HL-60 (cell line): ENCODE results near the gene ZNF607.

Experiments
- DNase-seq, 2 experiments: peaks; one replicate each; pipeline ENCODE4 v3.0.0-alpha.2; 2010 to 2020; ENCODE audit warnings: low read depth in 1 of 2, low spot score in 1 of 2
- H3K27ac ChIP-seq: fragments of 250-450 bp; sonication (Bioruptor Pico); replicated peaks from 2 replicates; pipeline ENCODE4 v1.5.1; 2020; ENCODE audit warnings: mild to moderate bottlenecking, moderate library complexity
- H3K27me3 ChIP-seq: fragments of 250-450 bp; sonication (Bioruptor Pico); 2 replicates; pipeline ENCODE4 v1.5.1; 2021; ENCODE audit warnings: mild to moderate bottlenecking, moderate library complexity; ENCODE audit not compliant: insufficient read depth, poor library complexity, severe bottlenecking
- H3K4me3 ChIP-seq: replicated peaks from 2 replicates; pipeline ENCODE4 v1.5.1; 2011; ENCODE audit warnings: mild to moderate bottlenecking, control low read depth, low read length; ENCODE audit not compliant: insufficient read depth
- CTCF ChIP-seq: IDR thresholded peaks from one replicate; pipeline ENCODE4 v1.5.1; 2011; ENCODE audit warnings: low read length, control low read depth, inconsistent platforms; ENCODE audit not compliant: insufficient read depth
- GABPA ChIP-seq: IDR thresholded peaks from 2 replicates; pipeline ENCODE4 v1.6.1; 2012; ENCODE audit warnings: low read depth
- POLR2AphosphoS5 ChIP-seq: IDR thresholded peaks from 2 replicates; pipeline ENCODE4 v1.6.1; 2012; ENCODE audit warnings: low read depth
- SPI1 ChIP-seq: IDR thresholded peaks from 2 replicates; pipeline ENCODE4 v1.6.1; 2012; ENCODE audit warnings: low read depth, mild to moderate bottlenecking, borderline replicate concordance
- TF ChIP-seq, protein P1 (sequence below): IDR thresholded peaks from 2 replicates; pipeline ENCODE4 v1.6.1; 2012; ENCODE audit warnings: low read depth; ENCODE audit not compliant: insufficient replicate concordance

ZNF607 gene

DNA sequence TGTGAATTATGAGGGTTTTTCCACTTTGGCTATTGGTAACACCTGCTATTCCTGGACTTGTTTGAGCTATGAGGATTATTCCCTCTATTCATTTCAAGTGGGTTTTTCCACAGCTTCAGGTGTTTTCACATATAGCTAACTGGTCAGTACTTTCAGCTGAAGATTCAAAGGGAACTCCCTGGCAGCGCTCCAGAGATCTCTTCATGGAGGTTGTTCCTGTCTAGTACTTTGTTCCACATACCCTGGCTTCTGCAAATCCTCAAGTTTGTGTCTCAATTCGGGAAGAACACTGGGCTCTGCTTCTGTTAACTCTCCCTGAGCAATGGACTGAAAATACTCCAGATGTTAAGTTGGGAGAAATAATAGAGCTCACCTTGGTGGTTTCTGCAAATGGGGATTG lies 5.6 kb upstream of the ZNF607 start:
- no peaks in the 10 kb centered on the region for H3K27me3 ChIP-seq
- no peak overlapping the region for H3K27ac ChIP-seq
- no peak overlapping the region for H3K4me3 ChIP-seq
- DNase-seq: no peak
- TF ChIP-seq, protein P1, sequence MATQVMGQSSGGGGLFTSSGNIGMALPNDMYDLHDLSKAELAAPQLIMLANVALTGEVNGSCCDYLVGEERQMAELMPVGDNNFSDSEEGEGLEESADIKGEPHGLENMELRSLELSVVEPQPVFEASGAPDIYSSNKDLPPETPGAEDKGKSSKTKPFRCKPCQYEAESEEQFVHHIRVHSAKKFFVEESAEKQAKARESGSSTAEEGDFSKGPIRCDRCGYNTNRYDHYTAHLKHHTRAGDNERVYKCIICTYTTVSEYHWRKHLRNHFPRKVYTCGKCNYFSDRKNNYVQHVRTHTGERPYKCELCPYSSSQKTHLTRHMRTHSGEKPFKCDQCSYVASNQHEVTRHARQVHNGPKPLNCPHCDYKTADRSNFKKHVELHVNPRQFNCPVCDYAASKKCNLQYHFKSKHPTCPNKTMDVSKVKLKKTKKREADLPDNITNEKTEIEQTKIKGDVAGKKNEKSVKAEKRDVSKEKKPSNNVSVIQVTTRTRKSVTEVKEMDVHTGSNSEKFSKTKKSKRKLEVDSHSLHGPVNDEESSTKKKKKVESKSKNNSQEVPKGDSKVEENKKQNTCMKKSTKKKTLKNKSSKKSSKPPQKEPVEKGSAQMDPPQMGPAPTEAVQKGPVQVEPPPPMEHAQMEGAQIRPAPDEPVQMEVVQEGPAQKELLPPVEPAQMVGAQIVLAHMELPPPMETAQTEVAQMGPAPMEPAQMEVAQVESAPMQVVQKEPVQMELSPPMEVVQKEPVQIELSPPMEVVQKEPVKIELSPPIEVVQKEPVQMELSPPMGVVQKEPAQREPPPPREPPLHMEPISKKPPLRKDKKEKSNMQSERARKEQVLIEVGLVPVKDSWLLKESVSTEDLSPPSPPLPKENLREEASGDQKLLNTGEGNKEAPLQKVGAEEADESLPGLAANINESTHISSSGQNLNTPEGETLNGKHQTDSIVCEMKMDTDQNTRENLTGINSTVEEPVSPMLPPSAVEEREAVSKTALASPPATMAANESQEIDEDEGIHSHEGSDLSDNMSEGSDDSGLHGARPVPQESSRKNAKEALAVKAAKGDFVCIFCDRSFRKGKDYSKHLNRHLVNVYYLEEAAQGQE: no peak
- TF ChIP-seq POLR2AphosphoS5 (no peak), GABPA (no peak), CTCF (no peak), SPI1 (no peak)

DNA sequence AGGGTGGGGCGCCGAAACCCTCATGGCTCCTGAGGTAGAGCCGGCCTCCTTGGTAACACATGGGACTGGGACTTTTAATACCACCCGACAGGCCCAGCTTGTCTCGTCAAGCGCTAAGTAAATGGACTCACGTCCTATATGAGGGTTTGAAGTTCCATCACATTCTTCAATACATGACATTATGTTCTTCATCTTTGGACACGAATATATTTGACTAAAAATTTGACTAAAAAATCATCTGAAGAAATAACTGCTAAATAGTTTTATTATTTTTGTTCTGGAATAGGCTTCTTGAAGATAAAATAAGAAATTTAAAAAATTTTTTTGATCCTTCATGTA lies 335 bp upstream of the ZNF607 start:
- Histone ChIP-seq H3K27me3 (no peaks in the 10 kb centered on the region), H3K4me3 (peak overlapping the region; percentile 78), H3K27ac (no peak overlapping the region)
- DNase-seq: no peak
- TF ChIP-seq CTCF (no peak), SPI1 (no peak), GABPA (no peak), POLR2AphosphoS5 (no peak)
- TF ChIP-seq, protein P1: no peak

DNA sequence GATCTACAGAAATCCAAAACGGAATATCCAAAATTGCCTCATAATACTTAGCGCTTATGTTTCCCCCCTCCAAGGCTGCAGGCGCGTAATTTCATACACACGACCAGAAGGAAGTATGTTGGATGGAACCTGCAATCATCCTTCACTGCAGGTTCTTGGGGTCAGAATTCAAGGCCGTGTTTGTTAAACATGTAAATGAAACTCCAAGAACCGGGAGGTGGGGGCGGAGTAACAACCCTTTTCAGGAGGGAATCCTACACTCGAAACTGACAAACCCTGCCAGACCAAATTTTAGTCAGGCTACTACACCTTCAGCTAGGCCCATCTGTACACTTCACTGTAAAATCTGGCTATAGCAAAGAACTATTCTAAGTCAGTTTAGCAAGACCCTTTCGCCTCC lies 1.3 kb downstream of the ZNF607 start:
- Histone ChIP-seq H3K27me3 (no peaks in the 10 kb centered on the region), H3K27ac (no peak overlapping the region), H3K4me3 (no peak overlapping the region; the same call in 1 of the 2 replicates)
- TF ChIP-seq CTCF: no peak
- DNase-seq: no peak

DNA sequence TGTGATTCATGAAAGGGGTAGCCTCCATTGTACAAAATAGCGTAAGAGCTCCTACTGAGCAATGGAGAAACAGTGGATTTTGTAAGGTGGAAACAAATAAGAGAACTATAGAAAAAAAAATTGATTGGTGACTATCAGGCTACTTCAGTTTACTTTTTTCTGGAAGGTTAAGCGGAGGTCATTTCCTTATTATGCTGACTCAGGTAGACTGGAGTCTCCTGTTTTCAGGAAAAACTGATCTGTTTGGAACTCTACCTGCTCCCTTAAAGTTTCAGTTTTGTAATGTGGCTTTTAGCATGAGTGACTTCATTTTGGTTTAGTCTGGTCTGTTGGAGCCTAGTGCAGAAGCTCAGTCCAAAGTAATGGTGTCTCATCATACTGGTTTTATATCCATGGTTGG lies 3.4 kb downstream of the ZNF607 start:
- Histone ChIP-seq H3K27ac (no peak overlapping the region), H3K4me3 (no peak overlapping the region), H3K27me3 (no peaks in the 10 kb centered on the region)
- TF ChIP-seq GABPA (no peak), SPI1 (no peak), POLR2AphosphoS5 (no peak), CTCF (no peak)
- TF ChIP-seq, protein P1: no peak
- no peak for DNase-seq
